Epithelial cell of prostate (primary cell): ENCODE results near the gene LPP.

ENCODE experiments used
- DNase-seq: peaks from one replicate; pipeline ENCODE4 v3.0.0-alpha.2; 2011; ENCODE audit warnings: low read depth, low spot score
- H3K27ac ChIP-seq: fragments of 450-650 bp; 2 replicates; pipeline ENCODE4 v1.5.1; 2017; ENCODE audit warnings: mild to moderate bottlenecking

LPP gene

GRCh38 chr3:188918093-188918492 lies 764.1 kb downstream of the LPP start:
- H3K27ac ChIP-seq, result no peak overlapping the region
- DNase-seq, result no peak

GRCh38 chr3:188923671-188924070 lies 769.7 kb downstream of the LPP start:
- H3K27ac ChIP-seq, result no peak overlapping the region
- DNase-seq, result no peak

DNA sequence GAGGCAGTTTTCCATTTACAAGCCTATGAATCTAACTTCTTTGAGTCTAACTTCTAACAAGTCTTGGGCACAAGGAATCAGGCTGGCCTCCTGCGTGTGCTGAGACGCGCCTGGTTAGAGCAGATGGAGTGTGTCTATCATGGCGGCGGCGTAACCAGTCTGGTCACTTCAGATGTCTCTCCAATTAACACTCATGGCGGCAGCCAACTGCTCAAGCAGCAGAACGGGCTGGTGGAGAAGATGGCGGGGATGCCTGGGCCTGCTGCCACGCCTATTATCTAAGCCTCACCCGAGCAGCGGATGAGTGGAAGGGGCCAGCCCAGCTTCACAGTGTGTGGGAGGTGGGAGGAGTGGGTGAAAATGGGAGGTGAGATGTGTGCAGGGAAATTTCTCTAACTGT lies 771.4 kb downstream of the LPP start:
- DNase-seq, result no peak
- H3K27ac ChIP-seq, result no peak overlapping the region

DNA sequence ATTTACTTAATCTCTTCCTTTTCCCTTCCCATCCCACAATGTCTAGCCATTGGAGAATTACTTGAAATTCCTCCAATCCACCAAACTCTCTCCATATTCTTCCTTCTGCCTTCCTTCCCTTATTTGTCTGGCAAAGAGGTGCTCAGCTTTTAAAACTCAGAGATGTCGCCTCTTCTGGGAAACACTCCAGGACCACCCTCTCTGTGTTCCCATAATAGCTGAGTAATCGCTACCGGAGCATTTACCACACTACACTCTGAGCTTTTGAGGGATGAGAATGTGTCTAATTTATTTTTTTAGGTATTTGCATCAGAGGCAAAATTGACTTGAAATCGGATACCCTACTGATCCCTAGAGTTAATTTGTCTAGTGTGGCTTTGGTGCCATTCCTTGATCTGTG lies 772.2 kb downstream of the LPP start:
- DNase-seq, result no peak
- no peak overlapping the region for H3K27ac ChIP-seq

DNA sequence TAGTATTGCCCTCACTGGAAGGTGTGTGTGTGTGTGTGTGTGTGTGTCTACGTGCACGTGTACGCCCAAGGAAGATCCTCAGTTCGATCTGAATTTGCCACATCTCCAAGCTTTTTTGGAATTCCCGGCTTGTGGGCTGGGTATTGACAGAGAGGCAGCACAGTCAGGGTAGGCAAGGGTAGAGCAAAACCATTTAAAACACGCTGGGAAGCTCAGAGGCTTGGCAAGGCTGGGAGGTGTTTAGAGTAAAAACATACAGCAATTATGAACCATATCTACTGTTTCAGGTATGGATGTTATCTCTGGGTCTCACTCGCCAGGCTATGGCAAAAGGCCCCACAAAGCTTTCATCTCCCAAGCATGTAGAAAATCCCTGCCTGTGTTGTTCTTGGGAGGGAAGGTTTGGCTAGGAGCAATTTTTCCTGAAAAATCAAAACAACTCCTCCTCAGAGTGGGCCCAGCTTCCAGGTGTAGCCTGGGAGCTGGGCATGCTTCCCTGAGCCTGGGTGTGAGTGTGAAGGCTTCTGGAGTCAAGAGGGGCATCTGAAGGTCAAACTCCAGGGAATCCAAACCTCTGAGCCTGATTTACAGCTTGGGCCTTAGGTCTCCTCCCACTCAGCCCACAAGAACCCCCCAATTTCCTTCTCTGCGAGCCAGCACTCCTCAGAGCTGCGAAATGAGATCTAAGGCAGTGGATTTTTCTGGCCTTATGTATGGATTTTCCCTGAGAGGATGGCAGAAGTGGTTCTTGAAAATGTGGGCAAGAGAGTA lies 773.0 kb downstream of the LPP start:
- DNase-seq, result no peak

GRCh38 chr3:188927971-188928370 lies 774.0 kb downstream of the LPP start:
- no peak for DNase-seq
- no peak overlapping the region for H3K27ac ChIP-seq

More for the DNA sequence above, 773.0 kb downstream of the LPP start:
- H3K27ac ChIP-seq, result no peak overlapping the region

- no peak for DNase-seq
- H3K27ac ChIP-seq, result no peak overlapping the region
Observed at GRCh38 chr3:188929137-188929536, 775.2 kb downstream of the LPP start.

GRCh38 chr3:188931036-188931435 lies 777.1 kb downstream of the LPP start:
- DNase-seq, result no peak
- no peak overlapping the region for H3K27ac ChIP-seq

DNA sequence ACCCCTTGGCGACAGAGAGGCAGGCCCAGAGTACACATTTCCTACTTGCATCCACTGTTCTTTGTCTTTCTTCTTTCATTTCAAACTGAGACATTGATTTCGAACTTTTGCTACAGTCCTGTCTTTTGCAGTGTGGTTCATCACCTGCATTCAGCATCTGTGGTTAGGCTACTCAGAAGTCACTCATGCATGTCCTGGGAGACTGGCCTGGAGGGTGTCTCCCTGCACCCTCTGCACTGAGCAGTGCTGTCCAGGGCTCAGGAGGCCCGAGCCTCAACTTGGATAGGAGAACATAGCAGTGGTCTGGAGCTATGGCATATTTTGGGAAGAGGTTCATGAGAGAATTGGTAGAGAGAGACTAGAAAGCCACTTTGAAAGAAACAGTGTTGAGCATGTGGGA lies 777.6 kb downstream of the LPP start:
- no peak for DNase-seq
- no peak overlapping the region for H3K27ac ChIP-seq

DNA sequence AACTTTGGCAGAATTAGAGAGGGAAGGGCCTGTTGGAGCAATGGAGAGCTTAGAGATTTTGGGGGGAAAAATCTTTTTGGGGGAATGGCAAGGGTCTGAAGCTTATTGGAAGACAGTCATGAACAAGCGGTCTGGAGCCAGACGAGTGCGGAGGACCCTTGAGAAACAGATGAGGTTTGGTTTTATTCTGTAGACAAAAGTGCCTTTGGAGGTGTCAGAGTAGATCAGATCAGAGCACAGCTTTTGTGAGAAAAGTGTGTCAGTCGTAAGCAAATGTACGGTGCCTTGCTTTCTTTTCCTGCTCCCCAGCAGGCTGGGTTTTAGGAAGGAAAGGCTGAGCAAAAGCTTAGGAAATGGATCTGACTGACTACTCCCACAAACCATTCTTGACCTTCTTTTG lies 781.0 kb downstream of the LPP start:
- no peak for DNase-seq
- H3K27ac ChIP-seq, result no peak overlapping the region

GRCh38 chr3:188936597-188937107 lies 782.7 kb downstream of the LPP start:
- H3K27ac ChIP-seq, result no peak overlapping the region
- no peak for DNase-seq

- DNase-seq, result no peak
- no peak overlapping the region for H3K27ac ChIP-seq
Observed at GRCh38 chr3:188937389-188937788, 783.4 kb downstream of the LPP start.

GRCh38 chr3:188938999-188939398 lies 785.0 kb downstream of the LPP start:
- no peak overlapping the region for H3K27ac ChIP-seq
- DNase-seq, result no peak

GRCh38 chr3:188939814-188940572 lies 786.0 kb downstream of the LPP start:
- DNase-seq, result no peak
- no peak overlapping the region for H3K27ac ChIP-seq
